NCI-H146 treated with DMSO at 0.1 percent for 48 hours (cell line): ENCODE data around the gene CFLAR.

Experiments used
- DNase-seq: peaks from one replicate; lab custom pipeline; 2025; ENCODE audit not compliant: unreplicated experiment; lab: John Stamatoyannopoulos, UW

CFLAR gene

GRCh38 chr2:201205515-201205849 is 89.5 kb downstream of the CFLAR start:
- no peak for DNase-seq

GRCh38 chr2:201208563-201209252 is 92.7 kb downstream of the CFLAR start:
- no peak for DNase-seq

GRCh38 chr2:201215963-201216362 is 100.0 kb downstream of the CFLAR start:
- no peak for DNase-seq

- DNase-seq = no peak
These were observed 101.0 kb downstream of the CFLAR start for GRCh38 chr2:201216918-201217317.

- no peak for DNase-seq
These were observed 102.8 kb downstream of the CFLAR start for GRCh38 chr2:201218780-201219179.

GRCh38 chr2:201219328-201220096 is 103.5 kb downstream of the CFLAR start:
- no peak for DNase-seq

GRCh38 chr2:201220102-201220570 is 104.2 kb downstream of the CFLAR start:
- peak; percentile 6 for DNase-seq

GRCh38 chr2:201223089-201224073 is 107.4 kb downstream of the CFLAR start:
- DNase-seq = no peak
